Osteocyte (in vitro differentiated cells): Measurements from ENCODE around the gene BRCA2. TPM values are rescaled to one million over a fixed set of nuclear protein-coding genes. Genes with fewer than 3 reads are reported as not detected.

Source experiments
- DNase-seq: peaks from one replicate; pipeline ENCODE4 v3.0.0; 2021; ENCODE audit warnings: mixed read lengths; ENCODE audit not compliant: unreplicated experiment; ENCODE audit errors: extremely low spot score
- H3K27ac Mint-ChIP-seq: one replicate; pipeline ENCODE4 v1.8.0; 2021; ENCODE audit warnings: mild to moderate bottlenecking, mixed read lengths; ENCODE audit not compliant: unreplicated experiment
- H3K27me3 Mint-ChIP-seq: one replicate; pipeline ENCODE4 v1.8.0; 2021; ENCODE audit warnings: mixed read lengths; ENCODE audit not compliant: unreplicated experiment
- H3K36me3 Mint-ChIP-seq: one replicate; pipeline ENCODE4 v1.8.0; 2021; ENCODE audit warnings: mixed read lengths; ENCODE audit not compliant: unreplicated experiment
- H3K4me1 Mint-ChIP-seq: one replicate; pipeline ENCODE4 v1.8.0; 2021; ENCODE audit warnings: mixed read lengths; ENCODE audit not compliant: unreplicated experiment
- H3K4me3 Mint-ChIP-seq: one replicate; pipeline ENCODE4 v1.8.0; 2021; ENCODE audit warnings: mild to moderate bottlenecking, moderate library complexity, mixed read lengths; ENCODE audit not compliant: unreplicated experiment
- H3K9me3 Mint-ChIP-seq: one replicate; pipeline ENCODE4 v1.8.0; 2021; ENCODE audit warnings: mixed read lengths; ENCODE audit not compliant: unreplicated experiment
- total RNA-seq: library from RNA; stranded (reverse); gene quantifications from 2 replicates; pipeline ENCODE4 v1.2.1, GENCODE V29; 2021
- TF ChIP-seq, protein P1 (sequence below): fragments of 200-600 bp; sonication (generic); IDR thresholded peaks from 2 replicates; pipeline ENCODE4 v1.5.0; 2021; ENCODE audit warnings: antibody characterized with exemption, mild to moderate bottlenecking, moderate library complexity

The BRCA2 gene
- total RNA-seq, 1 donor from 2014 or later, result 2.8 TPM

DNA sequence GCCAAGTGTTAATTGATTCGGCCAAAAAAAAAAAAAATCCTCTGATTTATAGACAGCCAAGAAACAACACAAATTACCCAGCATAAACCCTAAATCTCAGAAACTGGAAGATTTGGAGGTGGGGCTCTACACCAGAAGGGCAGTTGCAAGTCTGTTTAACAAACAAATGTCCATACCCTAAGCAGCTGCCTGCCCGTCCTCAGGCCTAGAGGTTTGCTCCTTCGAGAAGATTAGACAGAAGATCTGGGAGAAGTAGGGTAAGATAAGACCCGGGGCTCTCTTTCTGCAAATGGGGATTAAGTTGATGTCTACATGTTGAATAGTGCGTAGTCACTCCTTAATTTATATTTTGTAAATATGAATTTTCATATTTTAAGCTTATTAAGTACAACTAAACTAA lies 116.1 kb downstream of the BRCA2 start:
- H3K9me3 Mint-ChIP-seq, result no peaks in the 10 kb centered on the region
- no peak for DNase-seq
- no peak overlapping the region for H3K4me3 Mint-ChIP-seq
- H3K4me1 Mint-ChIP-seq, result peaks cover 15% of the 10 kb centered on the region
- TF ChIP-seq, protein P1, sequence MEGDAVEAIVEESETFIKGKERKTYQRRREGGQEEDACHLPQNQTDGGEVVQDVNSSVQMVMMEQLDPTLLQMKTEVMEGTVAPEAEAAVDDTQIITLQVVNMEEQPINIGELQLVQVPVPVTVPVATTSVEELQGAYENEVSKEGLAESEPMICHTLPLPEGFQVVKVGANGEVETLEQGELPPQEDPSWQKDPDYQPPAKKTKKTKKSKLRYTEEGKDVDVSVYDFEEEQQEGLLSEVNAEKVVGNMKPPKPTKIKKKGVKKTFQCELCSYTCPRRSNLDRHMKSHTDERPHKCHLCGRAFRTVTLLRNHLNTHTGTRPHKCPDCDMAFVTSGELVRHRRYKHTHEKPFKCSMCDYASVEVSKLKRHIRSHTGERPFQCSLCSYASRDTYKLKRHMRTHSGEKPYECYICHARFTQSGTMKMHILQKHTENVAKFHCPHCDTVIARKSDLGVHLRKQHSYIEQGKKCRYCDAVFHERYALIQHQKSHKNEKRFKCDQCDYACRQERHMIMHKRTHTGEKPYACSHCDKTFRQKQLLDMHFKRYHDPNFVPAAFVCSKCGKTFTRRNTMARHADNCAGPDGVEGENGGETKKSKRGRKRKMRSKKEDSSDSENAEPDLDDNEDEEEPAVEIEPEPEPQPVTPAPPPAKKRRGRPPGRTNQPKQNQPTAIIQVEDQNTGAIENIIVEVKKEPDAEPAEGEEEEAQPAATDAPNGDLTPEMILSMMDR, result no peak
- no peak overlapping the region for H3K27ac Mint-ChIP-seq
- peaks cover 25% of the 10 kb centered on the region for H3K36me3 Mint-ChIP-seq
- no peaks in the 10 kb centered on the region for H3K27me3 Mint-ChIP-seq

DNA sequence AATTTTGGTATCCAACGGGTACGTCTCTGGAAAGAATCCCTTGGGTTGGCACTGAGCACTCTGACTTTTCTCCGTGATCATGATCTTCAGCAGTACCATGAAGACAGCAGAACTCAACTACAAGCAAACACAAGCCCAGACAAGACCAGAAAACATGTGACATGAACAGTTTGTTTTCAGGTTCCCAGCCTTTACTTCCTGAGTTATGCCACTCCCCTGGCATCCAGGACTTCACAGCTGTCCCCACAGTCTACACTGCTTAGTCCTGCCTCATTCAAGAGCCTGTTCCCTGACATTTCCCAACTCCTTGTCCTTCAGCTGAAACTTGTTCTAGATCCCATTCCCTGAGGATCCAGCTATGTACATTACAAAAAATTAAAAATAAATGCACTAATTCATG lies 117.5 kb downstream of the BRCA2 start:
- DNase-seq, result no peak
- no peaks in the 10 kb centered on the region for H3K27me3 Mint-ChIP-seq
- no peaks in the 10 kb centered on the region for H3K9me3 Mint-ChIP-seq
- no peak overlapping the region for H3K27ac Mint-ChIP-seq
- H3K4me3 Mint-ChIP-seq, result no peak overlapping the region
- TF ChIP-seq, protein P1, result no peak
- peaks cover 9% of the 10 kb centered on the region for H3K4me1 Mint-ChIP-seq
- H3K36me3 Mint-ChIP-seq, result peaks cover 30% of the 10 kb centered on the region

DNA sequence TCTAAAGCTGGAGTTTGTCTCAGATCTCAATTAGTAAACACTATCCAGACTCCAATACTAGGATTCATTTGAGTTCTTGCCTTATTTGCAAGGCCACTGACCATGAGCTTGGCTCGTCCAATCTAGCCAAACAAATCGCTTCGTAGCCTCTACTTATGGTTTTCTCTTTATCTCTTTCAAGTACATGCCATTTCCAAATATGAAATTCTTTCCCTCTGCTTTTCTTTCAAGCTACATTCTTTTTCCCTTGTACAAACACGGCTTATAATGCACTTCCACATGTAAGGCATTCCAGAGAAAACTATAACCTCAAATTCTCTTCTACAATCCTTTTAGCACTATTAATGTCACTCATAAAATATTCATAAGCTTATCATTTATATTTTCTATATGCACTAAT lies 123.6 kb downstream of the BRCA2 start:
- Mint-ChIP-seq H3K4me3 (no peak overlapping the region), H3K36me3 (peaks cover 36% of the 10 kb centered on the region), H3K9me3 (no peaks in the 10 kb centered on the region), H3K27me3 (no peaks in the 10 kb centered on the region), H3K4me1 (peaks cover 11% of the 10 kb centered on the region), H3K27ac (no peak overlapping the region)
- TF ChIP-seq, protein P1, result no peak
- DNase-seq, result no peak

DNA sequence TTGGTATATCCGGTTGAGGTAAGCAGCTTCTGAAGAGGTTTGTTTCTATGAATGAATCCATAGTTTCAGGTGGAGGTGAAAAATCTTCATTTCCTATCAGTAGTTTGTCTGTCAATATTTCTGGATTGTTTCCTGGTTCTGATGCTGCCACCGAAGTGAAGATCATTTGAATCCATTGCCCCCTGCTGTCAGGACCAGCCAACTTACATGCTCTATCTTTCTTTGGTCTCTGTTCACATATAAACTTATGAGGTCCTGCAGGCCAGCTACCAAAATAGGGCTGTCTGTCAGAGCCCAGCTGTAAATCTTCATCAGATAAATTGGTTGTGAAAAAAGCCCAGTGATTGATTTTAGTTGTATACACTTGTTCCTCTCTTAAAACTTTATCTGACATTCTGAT lies 127.8 kb downstream of the BRCA2 start:
- Mint-ChIP-seq H3K36me3 (peaks cover 25% of the 10 kb centered on the region), H3K27ac (no peak overlapping the region), H3K9me3 (no peaks in the 10 kb centered on the region), H3K27me3 (no peaks in the 10 kb centered on the region), H3K4me3 (no peak overlapping the region), H3K4me1 (peaks cover 11% of the 10 kb centered on the region)
- no peak for DNase-seq
- TF ChIP-seq, protein P1, result no peak

DNA sequence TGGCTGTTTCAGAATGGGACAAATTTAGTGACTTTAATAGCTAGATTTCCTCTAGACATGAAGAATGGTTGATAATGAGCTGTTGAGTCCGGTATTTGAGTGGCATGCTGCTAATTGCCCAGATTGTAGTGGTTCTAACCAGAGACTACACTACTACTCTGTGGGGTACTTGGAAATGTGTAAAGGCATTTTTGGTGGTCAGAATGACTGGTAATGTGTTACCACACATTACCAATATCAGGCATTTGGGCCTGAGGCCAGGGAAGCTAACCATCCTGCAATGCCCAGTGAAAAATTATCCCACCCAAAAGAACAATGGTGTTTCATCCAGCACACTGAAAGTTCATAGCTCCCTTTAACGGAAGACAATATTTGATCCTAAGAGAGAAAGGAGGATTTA lies 130.2 kb downstream of the BRCA2 start:
- Mint-ChIP-seq H3K9me3 (no peaks in the 10 kb centered on the region), H3K4me3 (no peak overlapping the region), H3K36me3 (peaks cover 24% of the 10 kb centered on the region), H3K27ac (no peak overlapping the region), H3K27me3 (no peaks in the 10 kb centered on the region), H3K4me1 (no peaks in the 10 kb centered on the region)
- DNase-seq, result no peak
- TF ChIP-seq, protein P1, result no peak
